ENCODE results near the gene INPP5A.

- TF ChIP-seq POLR2A (IDR thresholded peaks at IDR 0.05) (no peak), CTCF (IDR thresholded peaks at IDR 0.05) (no peak)
Observed at GRCh38 chr10:132616996-132617736, 79.6 kb downstream of the INPP5A start.

Data from transverse colon (tissue), 3 donors.